HUES6 (cell line): ENCODE measurements around the gene ZNF398.

Source experiments
- H3K27ac ChIP-seq: 2 replicates; pipeline ENCODE4 v1.7.0; 2013; ENCODE audit warnings: low read depth, mild to moderate bottlenecking, low read length, inconsistent platforms
- H3K27me3 ChIP-seq: 2 replicates; pipeline ENCODE4 v1.6.1; 2013; ENCODE audit warnings: low read length; ENCODE audit not compliant: control insufficient read depth, insufficient read depth
- H3K36me3 ChIP-seq: 2 replicates; pipeline ENCODE4 v1.6.1; 2013; ENCODE audit warnings: low read length; ENCODE audit not compliant: control insufficient read depth, insufficient read depth
- H3K4me1 ChIP-seq: 2 replicates; pipeline ENCODE4 v1.6.1; 2013; ENCODE audit warnings: low read length; ENCODE audit not compliant: control insufficient read depth, insufficient read depth
- H3K4me3 ChIP-seq: 2 replicates; pipeline ENCODE4 v1.5.1; 2013; ENCODE audit warnings: low read depth, low read length
- H3K9ac ChIP-seq: one replicate; pipeline ENCODE4 v1.6.1; 2013; ENCODE audit warnings: mild to moderate bottlenecking, low read length
- H3K9me3 ChIP-seq: 2 replicates; pipeline ENCODE4 v1.6.1; 2013; ENCODE audit warnings: low read depth, low read length; ENCODE audit not compliant: control insufficient read depth, insufficient read depth

ZNF398 gene

DNA sequence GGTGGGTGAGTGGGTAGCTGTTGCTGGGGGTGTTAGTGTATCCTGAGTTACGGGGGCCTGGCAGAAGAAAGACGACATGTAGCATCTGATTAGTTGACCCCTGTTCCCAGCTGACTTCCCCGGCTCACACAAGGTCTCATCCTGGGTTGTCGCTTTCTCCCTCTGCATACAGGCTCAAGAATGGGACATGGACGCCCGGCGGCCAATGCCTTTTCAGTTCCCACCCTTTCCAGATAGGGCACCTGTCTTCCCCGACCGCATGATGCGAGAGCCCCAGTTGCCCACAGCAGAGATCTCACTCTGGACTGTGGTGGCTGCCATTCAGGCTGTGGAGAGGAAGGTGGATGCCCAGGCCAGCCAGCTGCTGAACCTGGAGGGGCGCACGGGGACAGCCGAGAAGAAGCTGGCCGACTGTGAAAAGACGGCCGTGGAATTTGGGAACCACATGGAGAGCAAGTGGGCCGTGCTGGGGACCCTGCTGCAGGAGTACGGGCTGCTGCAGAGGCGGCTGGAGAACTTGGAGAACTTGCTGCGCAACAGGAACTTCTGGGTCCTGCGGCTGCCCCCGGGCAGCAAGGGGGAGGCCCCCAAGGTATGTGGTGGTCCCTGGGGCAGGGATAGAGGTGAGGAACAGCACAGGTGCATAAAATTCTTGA is 51.0 kb downstream of the ZNF398 start:
- no peaks in the 10 kb centered on the region for H3K9me3 ChIP-seq
- H3K9ac ChIP-seq: no peak overlapping the region
- H3K27me3 ChIP-seq: no peaks in the 10 kb centered on the region
- H3K36me3 ChIP-seq: peaks cover 54% of the 10 kb centered on the region
- H3K4me3 ChIP-seq: no peak overlapping the region
- no peak overlapping the region for H3K27ac ChIP-seq
- peaks cover 8% of the 10 kb centered on the region; the same call in 1 of the 2 replicates for H3K4me1 ChIP-seq

- peaks cover 8% of the 10 kb centered on the region; the same call in 1 of the 2 replicates for H3K4me1 ChIP-seq
- H3K9ac ChIP-seq: no peak overlapping the region
- no peaks in the 10 kb centered on the region for H3K27me3 ChIP-seq
- peaks cover 65% of the 10 kb centered on the region for H3K36me3 ChIP-seq
- H3K4me3 ChIP-seq: no peak overlapping the region
- no peak overlapping the region for H3K27ac ChIP-seq
- H3K9me3 ChIP-seq: no peaks in the 10 kb centered on the region
Measured at GRCh38 chr7:149199234-149199995, 52.2 kb downstream of the ZNF398 start.

DNA sequence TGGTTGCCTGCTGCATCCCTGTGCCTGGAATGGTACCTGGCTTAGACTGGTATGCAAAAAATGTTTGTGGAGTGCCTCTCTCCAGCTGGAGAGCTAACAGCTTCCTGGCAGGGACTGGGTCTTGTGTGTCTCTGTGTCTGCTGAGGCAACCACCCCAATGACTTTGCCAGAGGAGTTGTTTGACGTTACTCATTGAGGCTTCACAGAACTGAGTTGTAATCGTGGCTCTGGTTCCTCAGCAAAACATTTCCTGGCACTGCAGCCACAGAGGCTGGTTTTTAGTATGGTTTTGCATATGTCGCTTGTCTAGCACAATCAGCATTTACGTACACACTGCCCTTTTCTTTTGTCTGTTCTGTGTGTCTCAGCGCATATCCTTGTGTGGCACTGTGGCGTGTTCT is 55.6 kb downstream of the ZNF398 start:
- Histone ChIP-seq H3K4me3 (no peak overlapping the region), H3K4me1 (peaks cover 4% of the 10 kb centered on the region; the same call in 1 of the 2 replicates), H3K27ac (no peak overlapping the region), H3K9ac (no peak overlapping the region), H3K27me3 (no peaks in the 10 kb centered on the region), H3K36me3 (peaks cover 91% of the 10 kb centered on the region), H3K9me3 (no peaks in the 10 kb centered on the region)

- peaks cover 7% of the 10 kb centered on the region for H3K4me1 ChIP-seq
- peaks cover 83% of the 10 kb centered on the region for H3K36me3 ChIP-seq
- H3K9me3 ChIP-seq: no peaks in the 10 kb centered on the region
- no peak overlapping the region for H3K9ac ChIP-seq
- H3K27me3 ChIP-seq: no peaks in the 10 kb centered on the region
- no peak overlapping the region for H3K4me3 ChIP-seq
- H3K27ac ChIP-seq: no peak overlapping the region
Measured at GRCh38 chr7:149205690-149206381, 58.6 kb downstream of the ZNF398 start.

GRCh38 chr7:149207324-149208035 is 60.2 kb downstream of the ZNF398 start:
- no peak overlapping the region for H3K27ac ChIP-seq
- H3K4me3 ChIP-seq: no peak overlapping the region
- peaks cover 85% of the 10 kb centered on the region for H3K36me3 ChIP-seq

GRCh38 chr7:149209518-149210269 is 62.4 kb downstream of the ZNF398 start:
- Histone ChIP-seq H3K4me3 (no peak overlapping the region), H3K9me3 (no peaks in the 10 kb centered on the region), H3K4me1 (peaks cover 7% of the 10 kb centered on the region), H3K9ac (no peak overlapping the region), H3K27me3 (no peaks in the 10 kb centered on the region), H3K36me3 (peaks cover 85% of the 10 kb centered on the region), H3K27ac (no peak overlapping the region)

More at GRCh38 chr7:149207324-149208035, 60.2 kb downstream of the ZNF398 start:
- no peaks in the 10 kb centered on the region for H3K9me3 ChIP-seq
- H3K4me1 ChIP-seq: peaks cover 7% of the 10 kb centered on the region
- no peaks in the 10 kb centered on the region for H3K27me3 ChIP-seq
- H3K9ac ChIP-seq: no peak overlapping the region

DNA sequence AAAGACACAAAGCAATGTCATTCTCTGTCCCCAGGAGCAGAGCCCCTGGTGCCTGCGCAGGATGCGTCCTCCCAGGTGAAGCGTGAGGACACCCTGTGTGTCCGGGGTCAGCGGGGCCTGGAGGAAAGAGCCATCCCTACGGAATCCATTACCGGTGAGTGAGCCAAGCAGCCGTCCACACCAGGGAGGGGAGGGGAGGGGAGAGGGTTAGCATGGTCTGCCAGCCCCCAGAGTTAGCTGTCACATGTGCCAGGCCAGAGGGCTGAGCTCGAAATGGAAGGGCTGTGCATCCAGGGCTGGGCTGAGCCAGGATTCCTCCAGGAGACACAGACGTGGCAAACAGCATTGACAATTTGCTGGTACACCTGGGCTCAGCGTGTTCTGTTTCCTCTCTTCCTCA is 63.3 kb downstream of the ZNF398 start:
- Histone ChIP-seq H3K4me3 (no peak overlapping the region), H3K36me3 (peaks cover 91% of the 10 kb centered on the region), H3K9ac (no peak overlapping the region), H3K9me3 (no peaks in the 10 kb centered on the region), H3K27me3 (no peaks in the 10 kb centered on the region), H3K27ac (no peak overlapping the region), H3K4me1 (peaks cover 5% of the 10 kb centered on the region)

- H3K27me3 ChIP-seq: no peaks in the 10 kb centered on the region
- no peaks in the 10 kb centered on the region for H3K9me3 ChIP-seq
- H3K4me3 ChIP-seq: no peak overlapping the region
- peaks cover 11% of the 10 kb centered on the region; the same call in 1 of the 2 replicates for H3K4me1 ChIP-seq
- no peak overlapping the region for H3K9ac ChIP-seq
- no peak overlapping the region for H3K27ac ChIP-seq
- H3K36me3 ChIP-seq: peaks cover 96% of the 10 kb centered on the region
Measured at GRCh38 chr7:149214020-149214720, 66.9 kb downstream of the ZNF398 start.

- no peak overlapping the region; the same call in 1 of the 2 replicates for H3K27ac ChIP-seq
- peaks cover 92% of the 10 kb centered on the region for H3K36me3 ChIP-seq
- no peaks in the 10 kb centered on the region for H3K9me3 ChIP-seq
- no peaks in the 10 kb centered on the region for H3K27me3 ChIP-seq
- H3K4me3 ChIP-seq: no peak overlapping the region
- no peak overlapping the region for H3K9ac ChIP-seq
- H3K4me1 ChIP-seq: peaks cover 13% of the 10 kb centered on the region; the same call in 1 of the 2 replicates
Measured at GRCh38 chr7:149216402-149216801, 69.1 kb downstream of the ZNF398 start.

DNA sequence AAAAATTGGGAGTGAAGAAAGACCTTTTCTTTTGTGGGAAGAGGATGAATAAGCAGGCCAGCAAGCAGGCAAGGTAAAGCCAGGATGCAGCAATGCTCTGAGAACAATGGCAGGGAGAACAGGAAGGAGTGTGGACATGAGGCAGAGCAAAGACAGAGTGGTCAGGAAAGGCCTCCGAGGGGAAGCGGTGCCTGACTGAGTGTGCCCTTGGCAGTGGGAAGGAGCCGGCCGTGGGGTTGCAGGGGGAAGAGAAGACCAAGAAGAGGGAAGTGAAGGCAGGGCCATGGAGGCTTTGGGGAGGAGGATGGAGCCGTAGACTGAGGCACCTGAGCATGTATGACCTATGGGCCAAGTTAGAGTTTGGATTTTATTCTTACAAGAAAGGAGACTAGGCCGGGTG is 70.3 kb downstream of the ZNF398 start:
- H3K27ac ChIP-seq: no peak overlapping the region
- no peak overlapping the region for H3K4me3 ChIP-seq
- H3K27me3 ChIP-seq: no peaks in the 10 kb centered on the region
- H3K9ac ChIP-seq: no peak overlapping the region
- peaks cover 13% of the 10 kb centered on the region; the same call in 1 of the 2 replicates for H3K4me1 ChIP-seq
- H3K36me3 ChIP-seq: peaks cover 88% of the 10 kb centered on the region
- H3K9me3 ChIP-seq: no peaks in the 10 kb centered on the region
